H54 (cell line): ENCODE measurements around the gene YBX3.

Source experiments
- DNase-seq: peaks from one replicate; pipeline ENCODE4 v3.0.0; 2011; ENCODE audit warnings: low spot score, mixed read lengths; ENCODE audit not compliant: insufficient read length
- FAIRE-seq: peaks from 3 replicates; lab custom pipeline; 2011; peaks lifted over from hg19 to GRCh38; lab: Jason Lieb, UNC
- POLR2A ChIP-seq: IDR thresholded peaks from 2 replicates; pipeline ENCODE4 v1.6.1; 2011; ENCODE audit warnings: low read depth, mild to moderate bottlenecking, low read length

Gene YBX3

DNA sequence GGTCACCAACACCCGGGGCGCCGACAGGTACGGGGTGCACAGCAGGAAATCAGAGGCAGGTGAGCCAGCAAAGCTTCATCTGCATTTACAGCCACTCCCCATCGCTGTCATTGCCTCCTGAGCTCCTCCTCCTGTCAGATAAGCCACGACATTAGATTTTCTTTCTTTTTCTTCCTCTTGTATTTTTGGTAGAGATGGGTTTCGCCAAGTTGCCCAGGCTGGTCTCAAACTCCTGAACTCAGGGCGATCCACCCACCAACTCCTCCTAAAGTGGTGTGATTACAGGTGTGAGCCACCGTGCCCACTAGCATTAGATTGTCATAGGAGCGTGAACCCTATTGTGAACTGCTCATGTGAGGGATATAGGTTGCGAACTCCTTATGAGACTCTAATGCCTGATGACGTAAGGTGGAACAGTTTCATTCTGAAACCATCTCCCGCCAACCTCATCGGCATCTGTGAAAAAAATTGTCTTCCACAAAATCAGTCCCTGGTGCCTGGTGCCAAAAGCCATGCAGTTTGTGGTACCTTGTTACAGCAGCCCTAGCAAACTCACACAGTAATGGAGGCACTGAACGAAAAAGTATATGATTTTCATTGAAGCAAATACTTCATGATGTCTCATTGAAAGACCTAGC is 50.8 kb downstream of the YBX3 start:
- FAIRE-seq (no peak), DNase-seq (no peak)
- TF ChIP-seq POLR2A, result no peak

DNA sequence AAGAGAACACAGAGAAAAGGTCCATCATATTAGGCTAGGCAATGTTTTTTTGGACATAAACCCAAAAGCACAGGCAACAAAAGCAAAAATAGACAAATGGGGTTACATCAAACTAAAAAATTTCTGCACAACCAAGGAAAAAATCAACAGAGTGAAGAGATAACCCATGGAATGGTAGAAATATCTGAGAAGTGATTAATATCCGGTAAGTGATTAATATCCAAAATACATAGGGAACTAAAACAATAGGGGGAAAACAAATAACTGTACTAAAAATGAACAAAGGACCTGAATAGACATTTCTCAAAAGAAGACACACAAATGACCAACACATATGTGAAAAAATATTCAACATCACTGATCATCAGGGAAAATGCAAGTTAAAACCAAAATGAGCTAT is 53.6 kb downstream of the YBX3 start:
- DNase-seq (no peak), FAIRE-seq (no peak)
- no peak for TF ChIP-seq POLR2A

DNA sequence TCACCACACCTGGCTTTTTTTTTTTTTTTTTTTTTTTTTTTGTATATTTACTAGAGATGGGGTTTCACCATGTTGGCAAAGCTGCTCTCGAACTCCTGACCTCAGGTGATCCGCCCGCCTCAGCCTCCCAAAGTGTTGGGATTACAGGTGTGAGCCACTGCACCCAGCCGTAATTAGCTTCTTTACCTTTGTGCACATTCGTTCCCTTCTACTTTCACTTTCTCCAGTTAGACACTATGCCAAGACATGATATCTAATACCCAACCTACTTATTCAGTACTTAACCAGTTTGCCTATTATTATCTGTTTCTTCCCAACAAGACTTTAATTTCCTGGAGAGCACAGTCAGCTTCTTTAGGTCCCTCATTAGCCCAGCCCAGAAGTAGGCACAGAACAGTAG is 54.6 kb downstream of the YBX3 start:
- no peak for DNase-seq
- FAIRE-seq, result no peak
- no peak for TF ChIP-seq POLR2A

DNA sequence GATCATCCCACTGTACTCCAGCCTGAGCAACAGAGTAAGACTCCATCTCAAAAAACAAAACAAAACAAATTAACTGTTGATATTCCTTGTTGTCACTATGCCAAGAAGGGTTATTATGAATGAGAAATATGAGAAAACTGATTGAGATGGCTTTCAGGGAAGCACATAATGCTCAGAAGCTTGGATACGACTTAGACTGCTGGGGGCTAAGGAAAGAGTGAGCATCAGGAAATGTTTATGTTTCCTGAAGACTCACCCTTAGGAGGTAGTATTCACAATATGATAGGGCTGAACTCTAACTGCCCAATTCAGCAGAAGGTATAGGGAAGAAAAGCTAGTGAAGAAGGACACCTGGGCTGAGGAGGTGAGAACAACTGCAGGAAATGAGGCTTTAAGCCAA is 55.5 kb downstream of the YBX3 start:
- FAIRE-seq, result no peak
- TF ChIP-seq POLR2A, result no peak
- no peak for DNase-seq

DNA sequence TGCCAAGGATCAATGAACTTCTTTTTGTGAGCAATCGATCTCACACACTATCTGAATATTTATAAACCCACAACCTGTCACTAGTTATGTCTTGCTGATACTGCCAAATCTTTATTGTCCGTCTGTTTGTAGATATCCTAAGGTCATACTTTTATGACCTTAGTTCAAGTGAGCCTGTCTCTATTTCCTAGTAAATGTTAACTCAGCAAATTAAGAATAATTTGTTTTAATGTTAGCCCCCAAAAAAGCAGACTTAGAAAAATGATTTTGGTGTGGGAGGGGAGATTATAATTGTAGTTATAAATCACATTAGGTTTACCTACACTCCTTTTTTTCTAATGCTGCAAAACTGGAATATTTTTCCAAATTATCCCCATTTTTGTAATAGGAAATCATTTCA is 58.6 kb downstream of the YBX3 start:
- FAIRE-seq (peak; percentile 6), DNase-seq (no peak)
- no peak for TF ChIP-seq POLR2A

DNA sequence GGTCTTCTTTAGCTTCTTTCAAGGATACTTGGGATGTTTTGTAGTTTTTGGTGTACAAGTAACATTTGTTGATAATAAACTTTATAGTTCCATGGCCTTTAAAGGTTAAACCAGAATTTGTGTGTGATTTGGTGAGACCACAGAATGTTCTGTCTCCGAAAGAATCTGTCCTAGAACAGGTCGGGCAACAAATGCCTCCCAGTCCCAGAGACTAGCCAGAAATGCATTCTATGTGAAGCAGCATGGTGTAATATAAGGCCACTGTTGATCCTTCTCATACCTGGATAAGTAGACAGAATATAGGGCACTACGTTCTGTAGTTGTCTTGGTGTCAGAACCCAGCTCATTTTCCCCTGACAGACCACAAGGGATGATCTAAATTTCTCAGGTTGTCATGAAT is 59.3 kb downstream of the YBX3 start:
- FAIRE-seq, result no peak
- TF ChIP-seq POLR2A, result no peak
- no peak for DNase-seq

DNA sequence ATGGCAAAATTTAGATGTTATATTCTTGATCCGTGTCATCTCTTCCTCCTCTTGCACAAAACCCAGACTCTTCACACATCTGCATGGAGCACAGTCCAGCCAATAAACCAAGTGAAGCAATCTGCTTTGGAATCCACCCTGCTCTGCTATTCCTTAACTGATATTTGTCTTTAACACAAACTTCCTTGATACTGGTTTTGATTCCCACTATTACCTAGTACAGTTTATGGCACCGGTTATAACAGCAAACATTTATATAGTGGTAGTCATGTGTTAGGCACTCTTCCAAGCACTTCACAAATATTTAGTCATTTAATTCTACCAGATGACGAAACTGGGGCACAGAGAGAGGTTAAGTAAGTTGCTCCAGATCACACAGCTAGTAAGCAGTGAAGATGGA is 61.8 kb downstream of the YBX3 start:
- no peak for FAIRE-seq
- DNase-seq, result no peak
- TF ChIP-seq POLR2A, result no peak

DNA sequence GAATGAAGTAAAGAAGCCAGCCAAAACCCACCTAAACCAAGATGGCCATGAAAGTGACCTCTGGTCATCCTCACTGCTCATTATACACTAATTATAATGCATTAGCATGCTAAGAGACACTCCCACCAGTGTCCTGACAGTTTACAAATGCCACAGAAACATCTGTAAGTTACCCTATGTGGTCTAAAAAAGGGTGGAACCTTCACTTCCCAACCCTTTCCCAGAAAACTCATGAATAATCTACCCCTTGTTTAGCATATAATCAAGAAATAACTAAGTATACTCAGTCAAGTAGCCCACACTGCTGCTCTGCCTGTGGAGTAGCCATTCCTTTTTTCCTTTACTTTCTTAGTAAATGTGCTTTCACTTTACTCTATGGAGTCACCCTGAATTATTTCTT is 69.1 kb downstream of the YBX3 start:
- DNase-seq, result no peak
- TF ChIP-seq POLR2A, result no peak
- FAIRE-seq, result no peak

DNA sequence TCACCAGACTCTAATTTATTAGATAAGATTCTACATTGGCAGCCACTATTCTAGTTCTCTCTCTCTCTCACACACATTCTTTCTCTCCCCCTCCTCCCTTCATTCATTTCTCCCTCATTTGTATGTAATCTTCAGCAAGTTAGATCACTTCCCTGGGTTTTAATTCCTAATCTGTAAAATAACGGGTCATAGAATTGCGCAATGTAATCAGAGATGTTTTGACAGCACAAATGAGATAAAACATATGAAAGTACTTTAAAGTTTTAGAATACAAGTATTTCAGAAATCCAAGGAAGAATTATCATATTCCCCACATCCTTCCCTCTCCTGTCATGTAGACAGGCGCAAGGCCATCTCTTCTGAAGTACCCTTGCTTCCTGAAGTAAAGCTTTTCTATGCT is 70.9 kb downstream of the YBX3 start:
- no peak for TF ChIP-seq POLR2A
- FAIRE-seq, result no peak
- no peak for DNase-seq
